ENCODE data around the gene KCNG1. TPM values are rescaled to one million over a fixed set of nuclear protein-coding genes. Genes with fewer than 3 reads are reported as not detected.

Gene KCNG1
- total and polyA plus RNA-seq, 2 of the 8 experiments (the other 6 are each of a cell fraction or from before 2014, with no cell fraction given), result 16.0 to 18.0 TPM

DNA sequence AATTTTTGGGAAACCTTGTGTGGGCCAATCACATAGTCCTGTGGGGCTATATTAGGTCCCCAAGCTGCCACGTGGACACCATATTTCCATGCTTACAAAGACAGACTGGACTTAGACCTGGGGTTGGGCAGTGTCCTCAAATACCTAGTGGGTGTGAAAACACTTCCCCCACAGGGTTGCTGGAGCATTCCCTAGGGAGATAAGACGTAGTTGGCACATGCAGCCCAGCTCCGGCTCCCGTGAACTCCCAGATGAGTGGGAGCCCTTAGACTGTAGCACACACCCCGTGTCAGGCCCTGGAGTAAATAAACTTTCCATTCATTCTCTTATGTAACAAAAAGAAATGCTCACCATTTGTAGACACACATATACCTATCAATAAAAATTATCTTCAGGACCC, 14.2 kb downstream of the KCNG1 start:
- Histone ChIP-seq H3K27me3 (replicated peaks in 1 of 4; ENCODE audit: control insufficient read depth in 3 of 4, extremely low read depth in 1 of 4, insufficient read depth in 3 of 4, low read length in 3 of 4) (no peaks in the 10 kb centered on the region), H2BK5ac (ENCODE audit: low read depth, low read length) (no peak overlapping the region), H3K18ac (ENCODE audit: extremely low read depth, low read length) (no peak overlapping the region), H2AK5ac (ENCODE audit: low read depth, low read length) (no peak overlapping the region), H2AFZ (ENCODE audit: low read length) (no peak overlapping the region), H3K36me3 (ENCODE audit: control insufficient read depth in 2 of 4, insufficient read depth in 4 of 4, low read length in 3 of 4) (no peaks in the 10 kb centered on the region; a peak in 1 of 8 replicates), H3K79me2 (ENCODE audit: control insufficient read depth in 1 of 2, insufficient read depth in 2 of 2, low read length in 2 of 2) (no peaks in the 10 kb centered on the region), H3K4me1 (replicated peaks in 1 of 4; ENCODE audit: control insufficient read depth in 3 of 4, insufficient read depth in 4 of 4, low read length in 3 of 4) (no peaks in the 10 kb centered on the region; a peak in 1 of 7 replicates), H4K5ac (ENCODE audit: insufficient read length, low read depth, low read length) (no peak overlapping the region), H2BK12ac (ENCODE audit: low read depth, low read length) (no peak overlapping the region), H3K9ac (replicated peaks in 1 of 4; ENCODE audit: extremely low read depth in 1 of 4, low read depth in 3 of 4, low read length in 3 of 4) (no peak overlapping the region), H2BK15ac (ENCODE audit: low read length) (no peak overlapping the region), H3K4ac (replicated peaks; ENCODE audit: insufficient read length, low read depth, low read length) (no peak overlapping the region), H4K20me1 (replicated peaks in 1 of 2; ENCODE audit: control insufficient read depth in 1 of 2, insufficient read depth in 2 of 2, low read length in 2 of 2) (no peaks in the 10 kb centered on the region), H3K56ac (replicated peaks; ENCODE audit: insufficient read length, low read depth, low read length) (no peak overlapping the region), H3K79me1 (ENCODE audit: low read depth, low read length) (no peaks in the 10 kb centered on the region), H4K8ac (ENCODE audit: extremely low read depth, insufficient read depth, low read length) (no peak overlapping the region), H3K4me2 (ENCODE audit: insufficient read depth in 1 of 2, low read depth in 2 of 2, low read length in 2 of 2) (no peak overlapping the region), H3K23ac (ENCODE audit: insufficient read length) (no peak overlapping the region), H3K4me3 (ENCODE audit: extremely low read depth in 1 of 4, insufficient read depth in 2 of 4, low read depth in 3 of 4, low read length in 4 of 4) (no peak overlapping the region), H2BK120ac (replicated peaks; ENCODE audit: low read depth, low read length) (no peak overlapping the region), H4K91ac (replicated peaks; ENCODE audit: insufficient read length, low read length) (no peak overlapping the region), H2BK20ac (ENCODE audit: low read length) (no peak overlapping the region), H3K9me3 (ENCODE audit: insufficient read depth in 2 of 2, low read depth in 1 of 2, low read length in 1 of 2) (no peaks in the 10 kb centered on the region), H3K23me2 (ENCODE audit: low read depth, low read length) (no peaks in the 10 kb centered on the region), H3K27ac (ENCODE audit: low read depth, low read length) (no peak overlapping the region), H3K14ac (ENCODE audit: insufficient read length) (no peak overlapping the region)
- DNase-seq (ENCODE audit: low read depth in 1 of 2, low spot score in 2 of 2) (no peak), FAIRE-seq (no peak)
- 81% methylated on average over 5 of the region's 5 CpGs; no CpG with 5 or more reads in 1 of the 2 experiments for WGBS, 2 experiments (ENCODE audit: extremely low coverage in 1 of 2, insufficient coverage in 1 of 2, insufficient read length in 1 of 2, insufficient replicate concordance in 2 of 2, low coverage in 1 of 2, low lambda C conversion rate in 2 of 2, missing lambda C conversion rate in 1 of 2)
- no peak for TF ChIP-seq NANOG (IDR thresholded peaks at IDR 0.05; ENCODE audit: insufficient read depth, low read depth, low read length, poor library complexity, severe bottlenecking)
- no peak for TF ChIP-seq TAF1 (IDR thresholded peaks at IDR 0.05; ENCODE audit: low read depth, low read length)
- TF ChIP-seq CBX8 (IDR thresholded peaks at IDR 0.05; ENCODE audit: borderline replicate concordance, low read depth, low read length), result no peak
- no peak for TF ChIP-seq CHD2 (IDR thresholded peaks at IDR 0.05; ENCODE audit: low read length)
- TF ChIP-seq JUN (IDR thresholded peaks at IDR 0.05; ENCODE audit: low read depth, low read length), result no peak
- ChIA-PET POLR2A (ENCODE audit: partially characterized antibody) (interaction anchor here (0.6 kb wide), 1 partner anchor 240 kb away, joined by 3 read pairs; no protein-coding TSS in a partner anchor), CTCF (ENCODE audit: partially characterized antibody) (interaction anchor here (1.3 kb wide), 1 partner anchor 34 kb away, joined by 6 read pairs; no protein-coding TSS in a partner anchor)

All from H1 (cell line).